Glutamatergic neuron (in vitro differentiated cells): ENCODE data around the gene GRIK5. TPM values are rescaled to one million over a fixed set of nuclear protein-coding genes. Genes with fewer than 3 reads are reported as not detected.

Experiments
- DNase-seq: peaks from one replicate; pipeline ENCODE4 v3.0.0; 2022
- H3K27ac Mint-ChIP-seq: one replicate; pipeline ENCODE4 v1.8.0; 2020; ENCODE audit warnings: mild to moderate bottlenecking, mixed read lengths, inconsistent platforms; ENCODE audit not compliant: unreplicated experiment
- H3K27me3 Mint-ChIP-seq: one replicate; pipeline ENCODE4 v1.8.0; 2020; ENCODE audit warnings: mild to moderate bottlenecking, moderate library complexity, mixed read lengths, inconsistent platforms; ENCODE audit not compliant: unreplicated experiment
- H3K36me3 Mint-ChIP-seq: one replicate; pipeline ENCODE4 v1.8.0; 2020; ENCODE audit warnings: mild to moderate bottlenecking, mixed read lengths, inconsistent platforms; ENCODE audit not compliant: unreplicated experiment
- H3K4me1 Mint-ChIP-seq: one replicate; pipeline ENCODE4 v1.8.0; 2020; ENCODE audit warnings: mild to moderate bottlenecking, low read depth, mixed read lengths, inconsistent platforms; ENCODE audit not compliant: unreplicated experiment
- H3K4me3 Mint-ChIP-seq: one replicate; pipeline ENCODE4 v1.8.0; 2020; ENCODE audit warnings: mild to moderate bottlenecking, mixed read lengths, inconsistent platforms; ENCODE audit not compliant: unreplicated experiment
- H3K9me3 Mint-ChIP-seq: one replicate; pipeline ENCODE4 v1.8.0; 2020; ENCODE audit warnings: mild to moderate bottlenecking, moderate library complexity, mixed read lengths, inconsistent platforms; ENCODE audit not compliant: unreplicated experiment
- CTCF ChIP-seq: fragments of 200-600 bp; sonication (generic); IDR thresholded peaks from one replicate; pipeline ENCODE4 v1.5.0; 2021; ENCODE audit not compliant: partially characterized antibody, unreplicated experiment
- total RNA-seq: library from RNA; stranded (reverse); fragmentation: NEBNext Ultra II Directional; extraction: Animal tissue kit (Norgen Biotek cat#: 25700); gene quantifications from one replicate; pipeline ENCODE4 v1.2.1, GENCODE V29; 2021; ENCODE audit not compliant: unreplicated experiment

GRIK5 gene
- total RNA-seq, 1 donor from 2014 or later: 79.1 TPM

DNA sequence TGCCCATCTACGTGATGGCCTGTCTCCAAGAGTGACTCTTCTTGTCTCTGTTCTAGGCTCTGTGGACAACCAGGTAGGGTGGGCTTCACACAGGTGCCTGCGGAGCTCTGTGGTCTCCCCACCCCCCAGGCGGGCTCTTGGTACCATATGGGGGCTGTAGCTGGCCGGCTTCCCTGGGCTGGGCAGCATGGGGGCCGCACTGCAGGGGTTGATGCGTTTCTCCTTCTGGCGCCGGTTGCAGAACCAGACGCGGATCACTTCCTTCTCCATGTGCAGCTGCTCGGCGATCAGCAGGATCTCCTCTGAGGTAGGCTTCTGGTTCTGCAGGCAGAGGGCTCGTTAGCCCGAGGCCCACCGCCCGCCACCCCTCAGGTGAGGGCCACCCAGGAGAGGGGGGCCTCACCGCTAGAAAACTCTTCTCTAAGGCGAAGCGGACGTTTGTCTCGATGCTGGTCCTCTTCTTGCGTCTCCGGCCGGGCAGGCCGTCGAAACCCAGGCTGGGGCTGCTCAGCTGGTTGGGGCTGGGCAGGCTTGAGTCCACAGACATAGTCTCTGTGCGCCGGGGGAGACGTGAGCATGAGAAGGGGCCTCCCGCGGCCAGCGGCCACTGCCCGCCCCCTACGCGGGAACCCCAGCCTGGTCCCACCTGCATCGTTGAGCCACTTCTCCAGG lies 25.3 kb upstream of the GRIK5 start:
- Mint-ChIP-seq H3K4me1 (peaks cover 12% of the 10 kb centered on the region), H3K36me3 (peaks cover 4% of the 10 kb centered on the region), H3K4me3 (no peak overlapping the region), H3K27me3 (peaks cover 2% of the 10 kb centered on the region), H3K9me3 (peaks cover 2% of the 10 kb centered on the region), H3K27ac (no peak overlapping the region)
- TF ChIP-seq CTCF: no peak
- DNase-seq: no peak

DNA sequence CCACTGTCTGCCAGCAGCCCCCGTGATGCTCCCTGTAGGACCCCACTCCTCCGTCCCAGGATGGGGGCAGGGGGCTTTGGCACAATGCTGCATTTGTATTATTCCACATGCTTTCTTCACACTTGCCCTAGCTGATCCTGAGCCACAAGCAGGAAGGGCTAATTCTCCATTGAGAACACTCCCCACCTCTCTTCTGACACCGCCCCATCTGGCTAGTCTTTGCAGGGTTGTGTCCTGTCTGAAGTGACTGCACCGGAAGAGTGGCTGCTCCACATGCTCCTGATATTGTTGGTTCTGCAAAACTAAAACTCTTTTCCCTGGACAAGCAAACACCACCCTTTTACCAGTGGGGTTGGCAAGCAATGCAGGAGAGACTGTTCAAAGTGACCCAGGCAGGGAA lies 23.9 kb upstream of the GRIK5 start:
- H3K4me3 Mint-ChIP-seq: no peak overlapping the region
- no peak for DNase-seq
- peaks cover 4% of the 10 kb centered on the region for H3K9me3 Mint-ChIP-seq
- H3K4me1 Mint-ChIP-seq: peaks cover 16% of the 10 kb centered on the region
- peaks cover 2% of the 10 kb centered on the region for H3K27me3 Mint-ChIP-seq
- peaks cover 4% of the 10 kb centered on the region for H3K36me3 Mint-ChIP-seq
- no peak for TF ChIP-seq CTCF
- H3K27ac Mint-ChIP-seq: no peak overlapping the region

GRCh38 chr19:42093505-42093904 lies 23.5 kb upstream of the GRIK5 start:
- Mint-ChIP-seq H3K4me1 (peaks cover 17% of the 10 kb centered on the region), H3K36me3 (peaks cover 4% of the 10 kb centered on the region), H3K4me3 (no peak overlapping the region), H3K27ac (no peak overlapping the region), H3K9me3 (peaks cover 5% of the 10 kb centered on the region), H3K27me3 (peaks cover 2% of the 10 kb centered on the region)
- DNase-seq: no peak
- TF ChIP-seq CTCF: no peak

DNA sequence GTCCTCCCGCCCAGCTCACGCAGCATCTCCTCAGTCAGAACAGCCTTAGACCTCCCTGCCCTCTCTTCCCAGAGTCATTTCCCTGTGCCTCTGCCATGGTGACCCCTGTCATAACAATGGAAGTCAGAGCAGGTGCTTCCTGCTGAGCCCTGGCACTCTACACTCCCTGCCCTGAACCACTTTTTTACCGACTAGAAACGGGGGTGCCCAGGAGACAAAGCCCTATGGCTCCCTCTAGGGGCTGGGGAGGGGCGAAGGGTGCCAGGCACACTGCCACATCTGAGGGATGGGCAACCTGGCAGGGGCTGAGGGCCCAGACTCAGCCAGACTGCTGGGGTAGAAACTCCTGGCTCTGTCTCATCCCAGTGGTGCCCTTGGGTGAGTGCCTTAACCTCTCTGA lies 22.3 kb upstream of the GRIK5 start:
- no peak overlapping the region for H3K27ac Mint-ChIP-seq

More for the DNA sequence above, 22.3 kb upstream of the GRIK5 start:
- H3K36me3 Mint-ChIP-seq: peaks cover 4% of the 10 kb centered on the region
- H3K4me1 Mint-ChIP-seq: peaks cover 19% of the 10 kb centered on the region
- H3K4me3 Mint-ChIP-seq: no peak overlapping the region
- TF ChIP-seq CTCF: no peak
- peaks cover 4% of the 10 kb centered on the region for H3K27me3 Mint-ChIP-seq
- no peak for DNase-seq
- H3K9me3 Mint-ChIP-seq: peaks cover 6% of the 10 kb centered on the region
